HUDEP-2 (cell line): ENCODE data around the gene GARIN5B.
A peak's percentile ranks its signal among the peaks of the same experiment; 100 is the strongest.

Source experiments
- DNase-seq, 76 experiments: peaks; one replicate each; lab custom pipeline; 2025; ENCODE audit not compliant: unreplicated experiment in 76 of 76; lab: John Stamatoyannopoulos, UW

The GARIN5B gene

DNA sequence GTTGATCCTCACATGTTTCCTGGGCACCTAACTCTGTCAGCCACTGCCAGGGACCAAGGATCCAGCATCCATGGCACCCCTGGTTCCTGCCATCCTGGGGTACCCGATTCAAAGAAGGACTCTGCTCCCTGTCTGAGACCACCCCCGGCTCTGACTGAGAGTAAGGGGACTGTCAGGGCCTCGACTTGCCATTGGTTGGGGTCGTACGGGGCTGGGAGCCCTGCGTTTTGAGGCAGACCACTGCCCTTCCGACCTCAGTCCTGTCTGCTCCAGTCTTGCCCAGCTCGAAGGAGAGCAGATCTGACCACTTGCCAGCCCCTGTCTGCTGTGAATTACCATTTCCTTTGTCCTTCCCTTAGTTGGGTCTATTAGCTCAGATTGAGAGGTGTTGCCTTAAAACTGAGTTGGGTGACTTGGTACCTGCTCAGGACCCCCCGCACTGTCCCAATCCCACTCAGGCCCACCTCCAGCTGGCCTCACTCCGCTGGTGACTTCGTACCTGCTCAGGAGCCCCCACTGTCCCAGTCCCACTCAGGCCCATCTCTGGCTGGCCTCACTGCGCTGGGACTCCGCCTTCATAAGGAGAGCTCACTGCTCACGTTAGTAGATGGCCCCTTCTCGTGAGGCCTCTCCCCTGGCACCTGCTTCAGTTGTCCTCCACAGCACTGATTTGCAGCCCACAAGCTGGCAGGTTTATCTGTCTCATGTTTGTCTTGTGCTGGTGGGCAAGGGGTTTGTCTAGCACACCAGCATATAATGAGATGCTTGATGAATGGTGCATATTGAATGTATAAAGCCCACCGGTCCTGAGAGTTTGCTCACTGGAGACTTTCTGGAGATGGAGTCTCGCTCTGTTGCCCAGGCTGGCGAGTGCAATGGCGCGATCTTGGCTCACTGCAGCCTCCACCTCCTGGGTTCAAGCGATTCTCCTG lies 26.6 kb upstream of the GARIN5B start:
- no peak for DNase-seq

- no peak for DNase-seq
These were observed 24.9 kb upstream of the GARIN5B start for GRCh38 chr19:55387736-55388497.

DNA sequence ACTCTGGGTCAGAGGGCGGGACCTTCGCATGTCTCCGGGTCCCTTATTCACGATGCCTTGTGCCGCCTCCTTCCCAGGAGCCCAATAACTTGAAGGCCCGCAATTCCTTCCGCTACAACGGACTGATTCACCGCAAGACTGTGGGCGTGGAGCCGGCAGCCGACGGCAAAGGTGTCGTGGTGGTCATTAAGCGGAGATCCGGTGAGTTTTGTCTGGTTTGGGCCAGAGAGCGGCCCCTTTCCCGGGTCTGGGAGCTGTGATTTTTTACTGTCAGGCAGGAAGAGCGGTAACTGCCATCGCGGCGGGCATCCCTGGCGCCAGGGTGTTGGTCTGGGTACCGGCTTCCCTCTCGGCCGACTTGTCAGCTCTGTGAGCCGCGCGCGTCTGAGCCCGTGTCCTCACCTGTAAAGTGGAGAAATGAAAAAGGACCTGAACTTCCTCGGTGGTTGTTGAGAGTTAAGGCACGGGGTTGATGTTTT lies 23.5 kb upstream of the GARIN5B start:
- no peak for DNase-seq

- peak in 75 of 76 experiments; percentile 81 to 100 (median 99) for DNase-seq
These were observed 22.8 kb upstream of the GARIN5B start, which contains the start of gene RPL28 for GRCh38 chr19:55385724-55386492. Gene RPL28, plus strand, starts transcription at chr19:55385932. Its CDS starts 426 bp downstream, at chr19:55386358.

DNA sequence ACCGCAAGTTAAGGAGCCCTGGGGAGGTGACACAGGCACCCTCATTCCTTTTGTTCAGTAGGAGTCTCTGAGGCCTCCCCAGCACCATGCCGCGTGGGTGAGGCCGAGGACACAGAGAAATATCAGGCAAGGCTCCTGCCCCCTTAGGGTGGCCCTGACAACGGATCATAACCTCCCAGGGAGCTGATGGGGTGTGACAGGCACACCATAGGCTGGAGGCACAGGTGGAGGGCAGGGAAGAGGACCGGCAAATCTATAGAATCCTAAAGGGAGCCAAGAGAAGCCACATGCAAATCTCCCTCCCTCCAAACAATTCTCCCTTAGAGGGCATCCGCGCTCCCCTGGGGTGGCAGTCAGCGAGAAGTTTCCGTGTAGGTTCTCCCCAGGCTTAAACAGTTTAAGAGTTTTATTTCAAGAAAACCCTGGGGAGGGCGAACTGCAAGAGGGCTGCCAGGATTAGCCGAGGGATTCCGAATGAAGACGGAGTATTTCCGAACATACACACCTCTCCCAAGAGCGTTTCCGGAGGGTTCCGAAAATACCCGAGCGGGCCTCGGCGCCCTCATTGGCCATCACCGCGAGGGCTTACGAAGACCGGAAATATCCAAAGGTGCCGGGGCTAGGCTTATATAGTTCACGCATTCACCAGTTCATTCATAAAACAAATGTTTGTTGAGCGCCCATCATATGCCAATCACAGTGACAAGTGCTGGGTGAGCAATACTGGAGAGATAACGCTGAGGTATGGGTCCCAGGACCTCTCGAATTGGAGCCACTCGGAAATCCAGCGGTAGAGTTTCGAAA lies 22.1 kb upstream of the GARIN5B start:
- peak in 74 of 76 experiments; percentile 66 to 100 (median 96) for DNase-seq

DNA sequence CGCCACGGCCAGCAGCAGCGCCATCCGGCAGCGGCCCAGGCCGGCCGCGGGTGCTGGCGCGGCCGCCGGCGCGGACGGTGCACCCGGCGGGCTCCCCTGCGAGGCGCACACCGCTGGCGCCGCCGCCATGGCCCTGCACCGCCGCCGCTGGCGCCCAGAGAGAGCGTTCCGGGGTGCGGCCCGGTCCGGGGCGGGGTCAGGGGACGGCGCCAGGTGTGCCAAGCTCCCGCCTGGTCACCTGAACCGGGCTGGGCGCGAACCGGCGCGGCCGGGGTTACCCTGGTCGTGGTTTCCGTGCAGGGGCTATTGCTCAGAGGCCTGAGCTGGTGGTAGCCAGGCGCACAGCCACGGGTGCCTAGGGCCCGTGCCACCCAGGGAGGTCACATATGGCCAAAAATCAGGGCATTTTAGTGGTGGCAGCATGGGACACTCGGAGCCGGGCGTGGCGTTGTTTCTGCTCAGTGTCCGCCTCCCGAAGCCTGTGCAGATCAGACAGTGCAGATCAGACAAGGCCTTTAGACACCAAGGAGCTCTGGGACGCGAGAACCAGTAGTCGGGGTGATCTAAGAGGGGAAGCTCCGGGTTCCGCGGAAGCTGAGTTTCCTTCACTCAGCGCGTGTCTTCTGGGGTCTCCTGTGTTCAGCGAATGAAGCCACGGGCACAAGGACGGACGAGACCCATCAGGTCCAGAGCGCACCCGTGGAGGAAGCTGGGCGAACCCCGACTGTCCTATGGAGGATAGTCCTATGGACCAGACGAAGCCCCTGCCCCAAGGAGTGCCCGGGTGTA lies 21.3 kb upstream of the GARIN5B start, which contains the start of gene TMEM238:
Gene TMEM238 (minus strand): TSS at position 162 of the 789 bp plus-strand sequence. CDS start 33 bp downstream, at position 129.
- DNase-seq = peak in 59 of 76 experiments; percentile 26 to 88 (median 56)

- peak in 45 of 76 experiments; percentile 12 to 72 (median 49) for DNase-seq
These were observed 20.4 kb upstream of the GARIN5B start for GRCh38 chr19:55383279-55384130.

DNA sequence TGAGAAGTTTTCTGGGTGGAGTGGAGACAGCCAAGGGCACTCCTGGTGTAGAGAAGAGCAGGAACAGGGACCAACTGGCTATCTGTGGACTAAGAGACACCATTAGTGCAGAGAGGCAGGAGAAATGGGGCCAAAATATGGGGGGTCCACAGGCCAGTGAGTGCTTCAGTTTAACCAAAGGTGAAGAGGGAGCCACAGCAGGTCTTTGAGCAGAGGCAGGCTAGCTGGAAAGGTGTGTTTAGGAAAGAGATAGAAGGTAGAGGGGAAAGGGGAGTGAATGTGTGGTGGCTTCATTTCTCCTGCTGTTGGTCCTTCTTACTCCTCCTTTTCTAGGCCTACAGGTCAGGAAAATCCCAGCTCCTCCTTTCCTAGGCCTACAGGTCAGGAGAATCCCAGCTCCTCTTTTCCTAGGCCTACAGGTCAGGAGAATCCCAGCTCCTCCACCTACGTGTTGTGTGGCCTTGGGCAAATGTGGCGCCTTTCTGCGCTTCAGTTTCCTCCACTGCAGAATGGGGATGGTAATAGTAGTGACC lies 19.5 kb upstream of the GARIN5B start:
- DNase-seq = no peak

- no peak for DNase-seq
These were observed 19.0 kb upstream of the GARIN5B start for GRCh38 chr19:55382013-55382412.

- DNase-seq = no peak
These were observed 16.1 kb upstream of the GARIN5B start for GRCh38 chr19:55379174-55379573.

DNA sequence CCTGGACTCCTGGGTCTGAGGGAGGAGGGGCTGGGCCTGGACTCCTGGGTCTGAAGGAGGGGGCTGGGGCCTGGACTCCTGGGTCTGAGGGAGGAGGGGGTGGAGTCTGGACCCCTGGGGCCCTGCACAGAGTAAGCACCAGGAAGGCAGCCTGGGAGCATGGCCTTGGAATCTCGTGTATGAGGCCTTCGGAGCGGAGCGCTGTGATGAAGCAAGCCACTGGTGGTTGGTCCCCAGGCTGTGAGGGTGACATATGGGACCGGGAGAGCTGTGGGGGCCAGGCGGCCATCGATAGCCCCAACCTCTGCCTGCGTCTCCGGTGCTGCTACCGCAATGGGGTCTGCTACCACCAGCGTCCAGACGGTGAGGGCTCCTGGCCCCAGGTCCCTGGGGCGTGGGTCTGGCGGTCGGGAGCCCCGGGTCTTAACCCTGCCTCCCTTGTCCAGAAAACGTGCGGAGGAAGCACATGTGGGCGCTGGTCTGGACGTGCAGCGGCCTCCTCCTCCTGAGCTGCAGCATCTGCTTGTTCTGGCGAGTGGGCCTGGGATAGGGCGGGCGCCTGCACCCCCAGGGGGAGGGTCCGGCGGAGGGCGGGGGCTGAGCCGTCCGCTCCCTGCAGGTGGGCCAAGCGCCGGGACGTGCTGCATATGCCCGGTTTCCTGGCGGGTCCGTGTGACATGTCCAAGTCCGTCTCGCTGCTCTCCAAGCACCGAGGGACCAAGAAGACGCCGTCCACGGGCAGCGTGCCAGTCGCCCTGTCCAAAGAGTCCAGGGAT lies 14.5 kb upstream of the GARIN5B start:
- no peak for DNase-seq

DNA sequence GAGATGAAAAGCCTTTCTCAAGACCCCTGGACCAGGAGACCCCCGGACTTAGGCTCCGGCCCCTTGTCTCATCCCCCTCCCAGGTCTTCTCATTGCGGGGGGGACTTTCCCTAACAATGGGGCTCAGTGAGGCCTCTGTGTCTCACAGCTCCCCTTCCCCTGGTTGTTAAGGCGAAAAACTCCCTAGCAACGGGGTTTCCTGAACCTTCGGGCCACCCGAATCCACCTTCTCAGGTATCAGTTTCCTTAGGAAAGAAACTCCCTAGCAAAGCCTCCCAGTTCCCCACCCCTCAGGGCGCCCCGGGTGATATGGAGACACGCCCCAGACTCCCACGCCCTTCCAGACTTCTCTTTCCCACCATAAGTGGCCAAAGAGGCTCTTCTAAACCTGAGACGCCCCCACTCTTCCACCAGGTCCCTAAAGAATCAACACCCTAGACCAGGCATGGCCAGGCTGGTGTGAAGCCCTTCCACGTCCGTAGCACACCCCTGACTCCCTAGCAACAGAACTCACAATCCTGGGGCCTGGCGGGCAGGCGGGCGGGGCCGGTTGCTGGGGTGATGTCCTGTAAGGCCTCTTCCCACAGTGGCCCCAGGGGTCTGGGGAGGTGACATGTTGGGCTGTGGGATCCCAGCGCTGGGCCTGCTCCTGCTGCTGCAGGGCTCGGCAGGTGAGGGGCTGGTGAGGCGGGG lies 13.3 kb upstream of the GARIN5B start, which contains the start of gene TMEM190:
Gene TMEM190 (plus strand): TSS at position 586 of the 693 bp plus-strand sequence. CDS start 28 bp downstream, at position 614.
- DNase-seq = peak in 7 of 76 experiments; percentile 19 to 29 (median 25)

DNA sequence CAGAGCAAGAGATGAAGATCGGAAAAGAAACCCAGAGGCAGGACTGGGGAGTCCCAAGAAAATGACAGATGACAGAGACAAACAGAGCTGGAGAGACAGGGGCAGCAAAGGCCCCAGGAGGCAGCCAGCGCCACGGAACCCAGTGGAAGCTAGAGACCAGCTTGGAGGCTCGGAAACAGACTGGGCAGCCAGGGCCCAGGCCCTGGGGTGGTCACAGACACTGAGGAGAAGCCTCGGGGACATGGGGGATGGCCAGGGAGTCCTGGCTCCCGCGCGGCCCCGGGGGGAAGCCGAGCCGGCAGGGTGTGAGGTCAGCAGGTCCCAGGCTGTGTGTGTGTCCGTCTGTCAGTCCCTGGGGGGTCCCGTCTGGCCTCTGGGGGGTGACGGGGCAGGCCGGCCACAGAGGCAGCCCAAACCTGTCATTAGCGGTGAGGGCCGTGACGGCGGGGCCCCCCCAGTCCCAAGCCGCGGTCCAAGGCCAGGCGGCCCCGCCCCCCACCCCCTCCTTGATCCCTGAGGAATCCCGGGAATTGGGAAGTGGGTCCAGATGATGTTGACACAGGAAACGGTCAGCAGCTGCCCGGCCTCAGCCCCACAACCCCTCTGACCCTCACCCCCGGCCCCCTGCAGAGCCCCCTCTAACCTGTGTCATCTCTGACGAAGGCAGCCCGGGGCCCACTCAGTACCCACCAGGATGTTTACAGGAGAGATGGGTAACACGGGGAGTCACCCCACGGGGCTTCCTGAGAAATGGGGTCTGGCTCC lies 11.1 kb upstream of the GARIN5B start:
- DNase-seq = no peak

DNA sequence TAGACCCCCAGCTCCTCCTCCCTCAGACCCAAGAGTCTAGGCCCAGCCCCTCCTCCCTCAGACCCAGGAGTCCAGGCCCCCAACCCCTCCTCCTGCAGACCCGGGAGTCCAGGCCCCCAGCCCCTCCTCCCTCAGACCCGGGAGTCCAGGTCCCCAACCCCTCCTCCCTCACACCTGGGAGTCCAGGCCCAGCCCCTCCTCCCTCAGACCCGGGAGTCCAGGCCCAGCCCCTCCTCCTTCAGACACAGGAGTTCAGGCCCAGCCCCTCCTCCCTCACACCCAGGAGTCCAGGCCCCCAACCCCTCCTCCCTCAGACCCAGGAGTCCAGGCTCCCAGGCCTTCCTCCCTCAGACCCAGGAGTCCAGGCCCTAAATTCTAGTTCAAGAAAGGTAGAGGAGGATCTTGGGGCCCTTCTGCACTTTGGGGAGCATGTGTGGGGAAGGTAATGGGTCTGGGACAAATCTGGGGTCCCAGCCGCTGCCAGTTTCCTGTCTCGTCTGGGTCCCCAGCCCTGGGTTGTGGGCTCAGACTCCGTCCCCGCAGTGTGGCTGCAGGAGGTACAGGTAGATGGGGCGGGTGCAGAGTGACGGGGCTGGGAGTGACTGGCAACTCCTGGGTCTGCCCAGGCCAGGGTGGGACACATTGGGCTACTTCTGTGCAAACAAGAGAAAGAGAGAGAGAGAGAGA lies 10.4 kb upstream of the GARIN5B start:
- no peak for DNase-seq
